Middle frontal gyrus (tissue), 1 donor: ENCODE measurements around the gene KIAA1614.
"Not testable (repeated sequence)": the region's sequence is repeated elsewhere in the genome, so short reads cannot be mapped to it uniquely, and the experiment has no call there.

Experiments
- DNase-seq: peaks from one replicate; pipeline ENCODE4 v3.0.0-alpha.2; 2015; ENCODE audit warnings: low spot score; ENCODE audit errors: extremely low spot score

The KIAA1614 gene

DNA sequence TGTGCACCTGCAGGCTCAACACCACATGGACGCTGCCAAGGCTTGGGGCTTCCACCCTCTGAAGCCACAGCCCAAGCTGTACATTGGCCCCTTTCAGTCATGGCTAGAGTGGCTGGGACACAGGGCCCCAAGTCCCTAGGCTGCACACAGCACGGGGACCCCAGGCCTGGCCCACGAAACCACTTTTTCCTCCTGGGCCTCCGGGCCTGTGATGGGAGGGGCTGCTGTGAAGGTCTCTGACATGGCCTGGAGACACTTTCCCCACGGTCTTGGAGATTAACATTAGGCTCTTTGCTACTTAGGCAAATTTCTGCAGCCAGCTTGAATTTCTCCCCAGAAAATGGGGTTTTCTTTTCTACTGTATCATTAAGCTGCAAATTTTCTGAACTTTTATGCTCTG is 46.9 kb downstream of the KIAA1614 start:
- not testable (repeated sequence) for DNase-seq

DNA sequence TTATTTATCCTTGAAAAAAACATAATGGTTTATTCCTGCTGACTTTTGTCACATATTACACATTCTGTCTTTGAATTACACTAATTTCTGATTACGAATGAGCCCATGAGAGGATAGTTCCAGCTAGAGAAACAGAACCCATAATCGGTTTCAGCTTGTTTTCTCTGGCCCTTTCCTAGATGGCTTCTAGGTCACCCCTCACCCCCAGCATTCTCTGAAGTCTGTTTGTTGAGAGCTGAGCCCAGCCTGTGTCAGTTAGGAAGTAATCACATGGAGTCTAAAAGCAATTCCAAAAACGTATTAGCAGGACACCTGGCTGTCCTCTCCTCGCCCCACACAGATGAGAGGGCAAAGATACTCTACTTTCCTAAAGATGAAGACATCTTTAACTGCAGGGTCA is 48.9 kb downstream of the KIAA1614 start:
- no peak for DNase-seq

DNA sequence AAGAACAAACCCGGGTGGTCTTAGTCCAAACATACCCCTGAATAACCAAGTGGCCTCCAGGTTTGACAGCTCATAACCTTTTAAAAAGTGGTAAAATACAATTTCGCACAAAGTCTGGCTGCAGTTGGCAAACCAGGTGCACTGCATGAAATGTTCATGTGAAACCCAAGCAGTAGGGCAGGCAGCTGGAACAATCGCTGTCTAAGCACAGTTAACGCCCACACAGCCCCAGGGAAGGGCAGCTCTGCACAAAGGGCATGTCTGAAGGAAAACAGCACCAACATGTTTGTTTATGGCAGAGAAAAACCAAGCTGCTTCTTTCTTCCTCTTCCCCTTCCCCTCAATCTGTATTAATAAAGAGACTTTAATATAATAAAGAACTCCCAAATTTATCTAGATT is 49.5 kb downstream of the KIAA1614 start:
- DNase-seq = no peak

DNA sequence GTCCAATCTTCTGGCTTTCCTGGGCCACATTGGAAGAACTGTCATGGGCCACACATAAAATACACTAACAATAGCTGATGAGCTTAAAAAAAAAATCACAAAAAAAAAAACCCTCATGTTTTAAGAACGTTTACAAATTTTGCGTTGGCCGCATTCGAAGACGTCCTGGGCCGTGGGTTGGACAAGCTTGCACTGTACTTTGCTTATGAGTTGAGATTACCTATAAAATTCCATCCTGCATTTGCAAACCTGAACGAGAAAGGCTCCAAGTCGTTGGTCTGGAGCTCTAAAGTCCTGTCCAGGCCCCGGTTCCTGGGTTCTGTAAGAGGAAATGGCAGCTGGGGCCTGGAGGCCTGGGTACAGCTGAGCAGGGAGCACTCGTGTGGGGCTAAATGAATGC is 51.4 kb downstream of the KIAA1614 start:
- no peak for DNase-seq

DNA sequence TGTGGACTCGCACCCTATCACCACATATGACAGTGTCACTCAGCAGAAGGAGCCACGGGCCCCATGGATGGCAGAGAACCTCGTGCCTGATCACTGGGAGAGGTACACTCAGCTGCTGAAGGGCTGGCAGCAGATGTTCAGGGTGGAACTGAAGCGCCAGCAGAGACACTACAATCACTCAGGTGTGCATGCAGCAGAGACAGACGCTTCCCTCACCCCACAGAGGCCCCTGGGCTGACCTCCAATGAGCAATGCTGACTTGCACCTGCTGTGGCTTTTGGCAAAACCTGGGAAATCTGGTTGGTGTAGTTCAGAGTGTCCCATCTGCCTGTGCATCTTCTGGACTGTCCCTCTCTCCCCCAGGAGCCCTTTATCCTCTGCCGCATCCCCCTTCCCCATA is 51.9 kb downstream of the KIAA1614 start:
- no peak for DNase-seq

DNA sequence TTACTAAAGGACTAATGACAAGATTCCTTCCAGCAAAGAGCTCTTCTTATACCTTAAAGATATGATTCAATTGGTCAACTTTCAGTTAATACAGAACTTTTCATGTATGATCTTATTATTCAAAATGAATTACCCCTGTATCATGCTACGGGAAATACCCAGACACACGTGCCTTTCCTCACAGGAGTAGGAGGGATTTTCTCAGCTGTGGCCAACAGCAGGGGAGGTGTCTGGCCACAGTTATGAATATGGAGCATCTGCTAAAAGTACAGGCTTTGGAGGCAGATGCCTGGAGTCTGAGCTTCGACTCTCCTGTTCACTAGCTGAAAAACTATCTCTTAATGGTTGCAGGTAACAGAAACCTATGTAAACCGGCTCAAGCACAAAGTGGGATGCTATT is 53.6 kb downstream of the KIAA1614 start:
- no peak for DNase-seq

DNA sequence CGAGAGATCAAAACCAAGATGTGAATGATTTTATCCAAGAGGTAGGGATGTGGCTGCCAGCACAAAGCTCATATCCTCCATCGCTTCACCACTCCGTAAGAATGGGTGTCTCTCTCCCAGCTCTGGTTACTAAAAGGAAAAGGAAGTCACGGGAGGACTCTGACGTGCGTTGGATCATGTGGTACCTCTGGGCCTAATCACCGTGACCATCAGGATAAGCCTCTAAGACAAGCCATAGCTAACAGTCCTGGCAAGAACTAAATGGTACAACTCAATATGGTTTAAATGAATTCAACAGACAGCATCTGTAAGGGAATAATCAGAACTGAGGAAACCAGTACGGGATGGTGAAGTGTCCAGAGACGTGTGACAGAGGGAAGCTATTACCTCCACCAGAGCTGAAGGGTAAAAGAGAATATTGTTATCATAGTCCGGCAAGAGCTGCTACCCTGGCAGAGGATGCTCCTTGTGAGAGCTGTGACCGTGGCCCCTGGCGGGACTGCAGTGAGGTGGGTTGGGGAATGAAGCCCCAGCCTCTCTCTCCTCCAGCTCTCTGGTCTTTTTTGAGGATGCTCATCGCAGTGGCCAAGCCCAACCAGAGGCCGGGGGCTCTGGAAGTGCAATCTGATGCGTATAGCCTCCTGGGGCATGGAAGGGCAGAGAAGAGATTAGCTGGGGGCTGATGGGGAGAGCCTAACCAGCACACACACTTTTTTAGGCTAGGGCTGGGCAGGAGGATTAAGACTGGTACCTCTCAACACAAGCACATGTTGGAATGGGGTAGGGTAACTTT is 54.2 kb downstream of the KIAA1614 start:
- DNase-seq = no peak

DNA sequence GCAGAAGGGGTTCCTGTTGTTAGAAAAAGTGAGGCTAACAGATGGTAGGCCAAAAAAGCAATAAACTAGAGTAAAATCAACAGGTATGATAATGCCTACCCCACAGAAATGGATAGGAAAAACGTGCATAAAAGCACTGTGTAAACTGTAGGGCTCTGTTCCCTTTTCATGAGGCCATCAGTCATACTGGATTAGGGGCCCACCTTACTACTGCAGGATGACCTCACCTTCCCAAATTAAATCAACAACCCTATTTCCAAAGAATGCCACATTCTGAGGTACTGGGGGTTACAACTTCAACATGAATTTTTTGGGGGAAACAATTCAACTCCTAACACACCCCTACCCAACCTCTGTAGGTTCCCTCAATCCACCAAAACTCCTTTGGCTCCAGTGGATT is 54.9 kb downstream of the KIAA1614 start:
- no peak for DNase-seq

DNA sequence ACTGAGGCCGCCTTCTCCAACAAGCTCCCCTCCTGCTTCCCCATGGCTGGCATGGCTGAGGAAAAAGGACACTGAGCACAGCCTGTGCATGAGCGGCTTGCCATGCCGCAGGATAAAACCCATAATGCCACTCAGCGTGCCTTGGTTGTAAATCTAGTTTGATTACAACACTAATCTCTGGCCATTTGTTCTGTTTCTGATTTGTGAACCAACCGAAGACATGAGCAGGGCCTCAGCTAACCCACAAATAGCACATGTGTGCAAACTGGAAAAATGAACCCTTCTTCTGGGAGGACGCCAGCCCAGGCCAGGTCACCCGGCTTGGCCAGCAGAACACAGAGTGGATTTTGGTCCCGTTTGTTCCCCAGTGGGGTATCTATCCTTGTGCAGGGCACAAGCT is 56.1 kb downstream of the KIAA1614 start:
- not testable (repeated sequence) for DNase-seq

DNA sequence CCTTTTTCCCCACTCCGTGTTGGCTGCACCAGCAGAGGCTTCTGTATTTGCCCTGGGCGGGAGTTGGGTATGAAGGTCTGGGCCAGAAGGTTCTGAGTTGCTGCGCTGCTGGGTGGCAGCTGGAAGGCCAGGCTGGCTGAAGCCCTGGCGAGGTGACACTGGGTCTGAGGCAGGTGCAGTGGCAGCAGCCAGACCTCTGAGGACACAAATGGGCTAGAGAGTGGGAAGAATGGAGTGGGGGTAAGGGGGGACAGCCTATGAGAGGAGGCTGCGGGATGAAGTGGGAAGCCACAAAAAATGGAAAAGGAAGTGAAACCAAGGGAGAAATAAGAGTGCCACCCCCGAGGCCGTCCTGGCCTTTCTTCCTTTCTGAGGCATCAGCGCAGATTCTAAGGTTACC is 56.7 kb downstream of the KIAA1614 start:
- DNase-seq = no peak

DNA sequence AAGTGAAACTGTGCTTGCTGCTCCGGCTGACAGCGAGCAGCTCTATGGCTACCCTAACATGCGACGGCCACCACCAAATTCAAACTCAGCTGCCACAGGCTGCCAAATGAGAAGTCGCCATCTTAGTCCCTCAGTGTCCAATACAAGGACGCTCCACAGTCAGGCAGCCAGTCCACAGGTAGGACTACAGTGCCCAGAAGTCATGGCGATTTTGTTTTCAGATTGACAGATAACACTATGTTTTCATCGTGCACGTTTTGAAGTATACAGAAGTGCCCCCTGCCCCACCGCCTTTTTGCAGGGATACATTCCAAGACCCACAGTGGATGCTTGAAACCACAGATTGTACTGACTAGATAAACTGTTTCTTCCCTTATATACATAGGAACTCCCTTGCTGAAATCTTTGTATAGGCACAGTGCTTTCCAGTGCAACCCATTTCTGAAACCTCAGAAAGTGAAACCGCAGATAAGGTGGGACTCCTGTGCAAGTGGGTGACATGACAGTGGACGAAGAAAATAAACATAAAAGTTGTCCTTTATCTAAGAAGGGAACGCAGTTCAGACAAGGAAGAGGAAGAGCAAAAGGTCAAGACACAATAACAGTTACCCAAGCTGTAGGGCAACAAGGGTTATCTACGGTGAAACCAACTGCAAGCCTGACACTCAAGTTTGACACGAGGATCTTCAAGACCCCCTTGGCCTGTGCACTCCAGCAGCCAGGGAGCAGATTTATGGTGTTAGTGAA is 57.8 kb downstream of the KIAA1614 start:
- no peak for DNase-seq

DNA sequence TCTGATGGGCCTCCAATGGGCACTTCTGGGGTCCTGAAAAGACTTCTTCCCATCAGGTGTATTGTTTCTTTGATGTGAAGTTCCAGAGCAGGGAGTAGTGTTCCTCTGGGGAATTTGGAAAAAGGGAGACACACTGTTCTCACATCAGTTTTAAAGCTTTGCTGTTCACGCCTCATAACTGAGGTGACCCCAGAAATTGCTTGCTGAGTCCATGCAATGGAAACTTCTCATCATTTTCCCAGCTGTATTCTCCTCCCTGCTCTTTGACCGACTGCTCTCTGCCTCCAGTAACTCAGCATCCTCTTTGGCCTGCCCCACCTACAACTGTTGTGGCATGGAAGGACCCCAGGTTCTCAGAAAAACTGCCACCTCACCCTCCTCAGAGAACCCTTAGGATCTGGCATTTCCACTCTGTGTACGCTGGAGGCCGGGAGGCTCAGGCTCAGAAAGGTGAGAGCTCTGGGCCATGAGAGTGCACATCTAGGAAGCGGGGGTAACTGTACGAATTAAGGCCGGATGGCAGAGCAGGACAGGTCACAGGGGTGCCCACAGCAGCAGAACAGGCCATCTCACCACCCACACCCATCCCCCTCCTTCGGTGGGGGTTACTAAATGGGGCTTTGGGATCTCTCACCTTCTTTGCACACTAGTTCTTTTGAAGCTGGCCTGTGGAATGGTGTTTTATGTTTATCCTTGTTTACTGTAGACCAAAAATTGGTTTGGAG is 58.7 kb downstream of the KIAA1614 start:
- DNase-seq = no peak

DNA sequence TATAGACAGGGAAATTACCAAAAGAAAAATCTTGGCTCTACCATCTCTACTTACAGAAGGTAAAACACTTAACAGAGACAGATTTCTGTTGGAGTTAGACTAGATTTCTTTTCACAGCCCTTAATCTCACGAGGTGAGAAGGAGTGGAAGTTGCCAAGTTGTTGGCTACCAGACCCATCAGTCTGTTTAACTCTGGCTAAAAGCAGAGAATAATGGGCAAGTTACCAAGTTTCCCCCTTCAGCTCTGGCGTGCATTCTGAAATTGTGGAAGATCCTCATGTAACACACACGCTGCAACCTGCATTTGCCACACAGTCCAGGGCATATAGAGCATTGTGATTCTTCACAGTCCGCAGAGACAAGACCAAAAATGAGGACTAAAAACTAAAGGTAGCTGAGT is 60.7 kb downstream of the KIAA1614 start:
- DNase-seq = no peak

DNA sequence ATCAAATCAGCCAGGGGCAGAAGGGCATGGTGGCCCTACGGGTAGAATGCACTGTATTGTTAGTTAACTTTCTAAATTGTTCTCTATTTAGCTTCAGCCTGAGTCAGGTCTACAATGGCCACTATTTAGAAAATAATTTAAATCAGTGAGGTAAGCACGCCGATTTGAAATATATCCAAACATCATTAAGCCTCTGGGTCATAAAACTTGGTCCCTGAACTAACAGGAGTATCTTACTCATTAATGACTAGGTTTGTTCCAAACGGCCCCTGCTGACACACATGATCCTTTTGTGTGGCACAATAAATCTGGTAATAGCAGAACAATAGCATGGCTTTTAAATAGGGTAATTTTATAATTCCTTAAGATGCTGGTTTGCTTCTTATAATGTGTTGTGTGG is 61.5 kb downstream of the KIAA1614 start:
- DNase-seq = no peak

DNA sequence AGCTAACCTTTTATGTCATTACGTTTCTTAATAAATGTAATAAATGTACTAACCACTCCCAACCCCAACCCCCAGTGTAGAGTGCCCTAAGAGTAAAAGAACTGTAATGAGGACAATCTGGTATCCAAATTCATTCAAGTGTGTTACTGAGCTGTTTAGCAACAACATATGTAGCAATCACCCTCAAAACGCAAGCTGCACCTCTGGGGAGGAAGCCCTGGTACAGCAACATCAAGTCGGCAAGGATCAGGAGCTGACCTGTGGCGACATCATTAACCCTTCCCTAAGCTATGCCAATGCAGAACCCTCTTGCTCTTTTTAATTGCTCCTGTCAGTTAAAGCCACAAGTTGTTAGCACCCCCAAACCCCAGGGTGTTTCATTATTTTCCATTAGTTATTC is 62.9 kb downstream of the KIAA1614 start:
- DNase-seq = no peak

DNA sequence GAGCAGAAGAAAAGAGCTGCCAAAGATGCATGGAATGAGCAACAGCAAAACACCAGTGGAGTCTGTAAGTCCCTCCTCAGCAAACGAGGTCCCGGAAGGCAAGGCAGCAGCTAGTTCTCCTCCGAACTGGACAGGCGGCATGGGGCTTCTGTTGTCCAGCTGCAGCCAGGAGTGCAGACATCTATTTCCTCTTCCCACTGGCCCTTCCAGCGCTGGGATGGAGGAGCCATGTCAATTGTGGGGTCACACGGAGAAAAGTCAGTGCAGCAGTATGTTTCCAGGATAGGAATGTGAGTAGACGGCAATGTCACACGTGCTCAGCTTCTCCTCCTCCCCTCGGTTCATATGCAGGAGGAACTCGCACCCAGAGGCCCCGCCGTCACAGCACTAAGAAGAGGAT is 63.5 kb downstream of the KIAA1614 start:
- no peak for DNase-seq

DNA sequence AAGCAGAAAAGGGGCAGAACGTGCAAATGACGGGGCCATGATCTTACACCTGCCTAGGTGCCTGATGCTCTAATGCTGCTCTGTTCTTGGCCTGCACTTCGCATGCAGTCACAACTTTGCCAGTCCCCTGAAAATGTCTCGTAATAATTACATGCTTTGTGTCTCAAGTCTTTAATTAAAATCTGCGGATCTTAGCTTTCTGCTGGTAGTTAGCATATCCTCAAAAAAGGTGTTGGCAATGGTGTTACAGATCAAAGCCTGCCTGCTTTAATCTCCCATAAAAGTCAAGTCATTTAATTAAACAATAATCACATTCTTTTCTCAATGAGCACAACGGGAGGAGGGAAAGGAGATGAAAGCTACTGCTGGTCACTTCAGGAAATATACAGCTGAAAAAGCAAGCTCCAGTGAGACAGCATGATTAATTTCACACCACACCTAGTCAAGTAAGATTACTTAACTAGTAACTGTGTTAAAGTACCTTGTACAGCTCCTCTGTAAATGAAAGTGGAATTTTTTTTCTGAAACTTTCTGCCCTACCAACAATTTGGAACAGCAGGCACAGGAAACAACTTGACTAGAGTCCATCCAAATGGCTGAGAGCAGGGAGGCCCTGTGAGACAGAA is 64.1 kb downstream of the KIAA1614 start:
- DNase-seq = no peak

DNA sequence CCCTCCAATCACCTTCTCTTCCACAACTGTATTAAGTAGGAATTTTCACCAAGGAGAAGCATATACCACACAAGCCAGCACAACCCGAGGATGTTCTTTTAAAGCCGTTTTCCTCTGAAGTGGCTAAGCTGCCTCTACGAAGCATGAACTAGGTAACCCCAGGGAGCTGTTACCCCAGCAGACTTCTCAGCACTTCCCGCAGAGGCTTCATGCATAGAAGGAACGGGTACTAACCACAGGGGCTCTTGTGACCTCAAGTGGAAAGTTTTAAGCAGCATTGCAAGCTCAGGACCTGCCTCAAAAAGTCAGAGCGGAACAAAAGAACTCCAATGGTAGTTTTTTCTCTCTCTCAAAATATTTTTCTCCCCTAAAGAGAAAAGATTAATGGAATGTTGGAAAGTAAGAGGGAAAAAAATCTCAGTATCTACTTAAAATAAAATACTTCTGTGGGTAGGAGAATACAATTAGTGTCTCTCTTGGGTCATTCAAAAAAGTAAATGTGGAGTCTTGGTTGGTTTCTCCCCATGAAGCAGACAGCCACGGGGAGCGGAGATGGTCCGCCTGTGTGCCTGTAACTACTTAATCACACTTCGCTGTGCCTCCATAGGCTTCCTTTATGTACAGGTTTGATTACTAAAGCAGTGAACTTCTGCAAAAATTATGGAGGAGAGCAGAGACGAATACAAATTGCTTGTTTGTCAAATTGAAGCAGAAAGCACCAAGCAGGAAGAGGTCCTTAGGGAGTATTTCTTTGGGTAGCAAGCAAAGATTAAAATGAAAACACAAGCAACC is 69.1 kb downstream of the KIAA1614 start:
- DNase-seq = no peak

DNA sequence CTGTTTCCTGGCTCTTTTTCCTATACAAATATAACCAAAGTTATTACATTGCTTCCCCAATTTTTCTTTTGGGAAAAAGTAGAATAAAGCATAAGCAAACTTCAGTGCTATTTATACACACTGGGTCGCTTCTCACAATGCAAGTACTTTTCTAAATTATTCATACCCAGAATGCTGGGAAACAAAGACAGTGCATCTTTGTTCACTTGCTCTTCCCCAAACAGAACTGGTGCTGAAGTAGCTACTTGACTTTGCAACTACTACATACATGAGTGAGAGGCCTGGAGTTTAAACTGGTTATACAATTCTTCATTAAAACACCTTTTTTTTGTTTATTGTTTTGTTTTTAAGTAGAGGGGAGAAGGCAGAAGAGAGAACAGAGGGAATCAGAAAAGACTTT is 69.7 kb downstream of the KIAA1614 start:
- no peak for DNase-seq

DNA sequence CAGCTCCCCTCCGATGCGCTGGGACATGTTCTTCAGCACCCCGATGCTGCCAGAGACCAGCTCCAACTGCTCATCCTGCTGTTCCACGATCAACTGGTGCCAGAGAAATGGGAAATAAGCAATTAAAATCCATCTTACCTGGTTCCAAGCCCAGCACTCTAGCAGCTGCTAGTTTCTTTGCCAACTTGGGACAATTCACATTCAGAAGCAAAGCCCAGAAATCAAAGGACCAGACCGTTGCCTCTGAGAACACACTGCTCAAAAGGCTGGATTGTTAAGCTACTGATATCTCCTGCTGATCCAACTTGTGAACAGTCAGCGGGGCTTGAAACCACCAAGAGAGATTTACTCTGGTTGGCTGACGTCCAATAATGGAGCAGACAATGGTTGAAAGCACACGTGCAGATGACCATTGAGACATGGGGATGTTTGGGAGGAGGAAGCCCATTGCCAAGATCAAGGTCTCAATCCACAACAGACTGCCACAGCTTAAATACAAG is 75.6 kb downstream of the KIAA1614 start:
- DNase-seq = no peak

DNA sequence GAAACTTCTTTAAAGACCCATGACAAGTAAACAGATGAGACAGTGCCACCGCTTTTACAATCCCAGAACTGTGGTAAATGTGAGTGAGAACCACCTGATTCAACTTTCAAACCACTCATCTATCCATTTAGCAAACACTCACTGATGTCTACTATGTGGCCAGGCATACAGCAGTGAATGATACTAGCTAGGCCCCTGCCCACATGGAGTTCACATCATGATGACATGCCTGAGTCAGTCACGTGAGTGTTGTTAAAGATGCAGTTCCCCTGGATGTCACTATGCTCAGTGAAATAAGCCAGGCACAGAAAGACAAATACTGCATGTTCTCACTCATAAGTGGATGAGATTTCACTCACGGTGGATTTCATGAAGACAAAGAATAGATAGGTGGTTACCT is 81.6 kb downstream of the KIAA1614 start:
- no peak for DNase-seq
